Nephron progenitor cell (in vitro differentiated cells): ENCODE data around the gene DGKI.

Source experiments
- DNase-seq: peaks from one replicate; pipeline ENCODE4 v3.0.0; 2021
- H3K27ac Mint-ChIP-seq: 2 replicates; pipeline ENCODE4 v1.8.0; 2021; ENCODE audit warnings: mild to moderate bottlenecking, moderate library complexity, mixed read lengths
- H3K27me3 Mint-ChIP-seq: 2 replicates; pipeline ENCODE4 v1.8.0; 2021; ENCODE audit warnings: mild to moderate bottlenecking, low read depth, mixed read lengths; ENCODE audit not compliant: poor library complexity
- H3K36me3 Mint-ChIP-seq: 2 replicates; pipeline ENCODE4 v1.8.0; 2021; ENCODE audit warnings: low read depth, mixed read lengths
- H3K4me1 Mint-ChIP-seq: 2 replicates; pipeline ENCODE4 v1.8.0; 2021; ENCODE audit warnings: mixed read lengths
- H3K4me3 Mint-ChIP-seq: 2 replicates; pipeline ENCODE4 v1.8.0; 2021; ENCODE audit warnings: mild to moderate bottlenecking, moderate library complexity, mixed read lengths
- H3K9me3 Mint-ChIP-seq: 2 replicates; pipeline ENCODE4 v1.8.0; 2021; ENCODE audit warnings: mild to moderate bottlenecking, moderate library complexity, mixed read lengths
- TF ChIP-seq, protein P1 (sequence below): fragments of 200-600 bp; sonication (generic); IDR thresholded peaks from 2 replicates; pipeline ENCODE4 v1.5.0; 2021; ENCODE audit warnings: antibody characterized with exemption

DGKI gene

DNA sequence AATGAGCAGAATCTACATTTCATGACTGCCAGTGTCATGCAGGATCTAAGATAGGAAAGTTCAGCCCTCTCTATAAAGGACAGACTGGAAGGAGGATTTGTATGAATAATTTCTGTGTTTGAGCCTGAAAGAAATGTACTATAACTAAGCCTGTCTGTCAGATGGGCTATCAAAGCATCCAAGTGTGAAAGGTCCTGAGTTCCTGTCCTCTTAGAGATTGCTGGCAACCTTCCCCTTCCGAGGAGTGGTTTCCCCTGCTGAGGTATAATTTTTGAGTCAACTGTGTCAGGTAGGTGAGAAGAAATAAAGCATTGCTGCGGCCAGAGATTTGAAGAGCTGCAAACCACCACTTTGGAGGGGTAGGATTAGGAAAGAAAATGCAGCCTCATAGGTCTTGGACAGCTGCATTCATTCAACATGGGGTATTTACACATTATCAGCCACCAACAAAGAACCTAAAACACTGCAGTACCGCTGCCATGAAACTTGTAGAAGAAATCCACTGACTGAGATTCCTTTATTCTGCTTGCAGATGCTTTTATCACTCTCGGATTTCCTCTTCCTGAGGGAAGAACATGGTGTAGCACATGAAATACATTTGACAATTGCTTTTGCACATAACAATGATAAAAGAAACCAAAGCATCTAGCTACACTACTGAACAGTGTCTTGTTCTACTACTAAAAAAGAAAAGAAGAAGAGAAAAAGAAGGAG is 189.1 kb downstream of the DGKI start:
- Mint-ChIP-seq H3K27ac (no peak overlapping the region), H3K36me3 (no peaks in the 10 kb centered on the region), H3K4me3 (no peak overlapping the region), H3K9me3 (no peaks in the 10 kb centered on the region), H3K4me1 (peaks cover 14% of the 10 kb centered on the region), H3K27me3 (peaks cover 29% of the 10 kb centered on the region)
- TF ChIP-seq, protein P1, sequence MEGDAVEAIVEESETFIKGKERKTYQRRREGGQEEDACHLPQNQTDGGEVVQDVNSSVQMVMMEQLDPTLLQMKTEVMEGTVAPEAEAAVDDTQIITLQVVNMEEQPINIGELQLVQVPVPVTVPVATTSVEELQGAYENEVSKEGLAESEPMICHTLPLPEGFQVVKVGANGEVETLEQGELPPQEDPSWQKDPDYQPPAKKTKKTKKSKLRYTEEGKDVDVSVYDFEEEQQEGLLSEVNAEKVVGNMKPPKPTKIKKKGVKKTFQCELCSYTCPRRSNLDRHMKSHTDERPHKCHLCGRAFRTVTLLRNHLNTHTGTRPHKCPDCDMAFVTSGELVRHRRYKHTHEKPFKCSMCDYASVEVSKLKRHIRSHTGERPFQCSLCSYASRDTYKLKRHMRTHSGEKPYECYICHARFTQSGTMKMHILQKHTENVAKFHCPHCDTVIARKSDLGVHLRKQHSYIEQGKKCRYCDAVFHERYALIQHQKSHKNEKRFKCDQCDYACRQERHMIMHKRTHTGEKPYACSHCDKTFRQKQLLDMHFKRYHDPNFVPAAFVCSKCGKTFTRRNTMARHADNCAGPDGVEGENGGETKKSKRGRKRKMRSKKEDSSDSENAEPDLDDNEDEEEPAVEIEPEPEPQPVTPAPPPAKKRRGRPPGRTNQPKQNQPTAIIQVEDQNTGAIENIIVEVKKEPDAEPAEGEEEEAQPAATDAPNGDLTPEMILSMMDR, result no peak
- no peak for DNase-seq

DNA sequence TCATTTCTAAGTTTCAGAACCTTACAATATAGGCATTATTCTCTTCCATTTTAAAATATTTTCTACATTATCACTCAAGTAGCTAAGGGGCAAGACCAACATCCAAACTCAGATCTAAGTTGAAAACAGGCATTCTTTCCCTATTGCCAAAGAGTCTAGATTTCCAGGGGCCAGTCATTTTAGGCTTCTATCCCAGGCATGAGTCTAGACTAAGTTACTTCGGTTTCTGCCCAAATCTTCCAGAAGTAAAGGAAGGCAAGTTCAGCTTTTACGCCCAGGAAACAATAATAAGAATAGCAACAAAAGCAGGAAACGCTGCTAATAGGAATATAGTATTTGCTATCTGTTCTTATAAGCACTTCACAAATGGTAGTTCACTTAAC is 189.9 kb downstream of the DGKI start:
- H3K27me3 Mint-ChIP-seq, result peaks cover 29% of the 10 kb centered on the region
- H3K4me3 Mint-ChIP-seq, result no peak overlapping the region
- DNase-seq, result no peak
- no peaks in the 10 kb centered on the region for H3K36me3 Mint-ChIP-seq
- peaks cover 14% of the 10 kb centered on the region for H3K4me1 Mint-ChIP-seq
- TF ChIP-seq, protein P1, result no peak
- H3K27ac Mint-ChIP-seq, result no peak overlapping the region
- no peaks in the 10 kb centered on the region for H3K9me3 Mint-ChIP-seq

DNA sequence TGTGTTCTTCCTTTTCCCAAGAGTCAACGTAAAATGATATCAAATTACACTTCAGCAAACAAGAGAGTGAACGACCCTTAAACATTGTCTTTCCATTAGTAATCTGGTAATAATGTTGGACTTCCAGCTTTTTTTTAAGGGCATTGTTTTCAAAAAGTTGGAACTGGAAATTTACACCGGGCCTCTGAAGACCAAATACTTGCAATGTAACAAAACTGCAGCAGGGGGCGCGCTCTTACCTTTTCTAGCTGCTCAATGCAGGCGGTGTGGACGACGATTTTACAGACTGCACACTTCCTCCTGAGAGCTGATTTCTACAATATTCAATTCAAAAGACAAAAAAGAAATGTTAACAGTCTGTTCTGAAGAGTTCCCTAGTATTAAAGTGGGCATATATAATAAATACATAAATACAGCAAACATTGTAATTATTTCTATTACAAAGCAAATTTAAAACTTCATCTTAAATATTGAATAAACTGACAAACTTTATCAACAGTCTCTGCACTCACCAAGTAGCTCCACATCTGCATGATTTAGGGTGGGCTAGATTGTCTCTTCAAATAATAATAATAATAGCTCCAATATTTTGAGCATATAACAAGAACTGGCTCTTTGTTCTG is 190.4 kb downstream of the DGKI start:
- H3K27ac Mint-ChIP-seq, result no peak overlapping the region
- H3K4me1 Mint-ChIP-seq, result peaks cover 14% of the 10 kb centered on the region
- H3K9me3 Mint-ChIP-seq, result no peaks in the 10 kb centered on the region
- H3K4me3 Mint-ChIP-seq, result no peak overlapping the region
- H3K36me3 Mint-ChIP-seq, result no peaks in the 10 kb centered on the region
- peak; percentile 82 for DNase-seq
- H3K27me3 Mint-ChIP-seq, result peaks cover 29% of the 10 kb centered on the region
- TF ChIP-seq, protein P1, result peak; percentile 90

DNA sequence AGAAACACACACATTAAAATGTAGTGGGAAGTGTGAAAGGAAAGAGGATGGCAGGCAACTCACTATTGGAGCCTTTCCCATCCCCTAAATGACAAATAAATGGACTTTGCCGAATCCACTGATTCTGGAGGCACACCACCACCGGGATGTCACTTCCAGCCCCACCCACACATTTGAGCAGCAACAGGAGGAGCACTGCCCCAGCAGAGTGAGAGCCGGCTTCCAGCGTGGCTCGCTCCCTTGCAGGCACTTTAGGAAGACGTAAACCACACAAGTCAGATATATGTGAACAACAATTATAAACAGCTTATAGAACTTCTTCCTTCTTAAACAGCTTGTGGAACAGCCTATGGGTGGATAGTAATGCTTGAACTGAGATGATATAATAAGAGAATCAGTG is 191.0 kb downstream of the DGKI start:
- H3K4me3 Mint-ChIP-seq, result no peak overlapping the region
- H3K4me1 Mint-ChIP-seq, result peaks cover 14% of the 10 kb centered on the region
- H3K36me3 Mint-ChIP-seq, result no peaks in the 10 kb centered on the region
- H3K27ac Mint-ChIP-seq, result no peak overlapping the region
- peaks cover 29% of the 10 kb centered on the region for H3K27me3 Mint-ChIP-seq
- TF ChIP-seq, protein P1, result no peak
- DNase-seq, result no peak
- H3K9me3 Mint-ChIP-seq, result no peaks in the 10 kb centered on the region

DNA sequence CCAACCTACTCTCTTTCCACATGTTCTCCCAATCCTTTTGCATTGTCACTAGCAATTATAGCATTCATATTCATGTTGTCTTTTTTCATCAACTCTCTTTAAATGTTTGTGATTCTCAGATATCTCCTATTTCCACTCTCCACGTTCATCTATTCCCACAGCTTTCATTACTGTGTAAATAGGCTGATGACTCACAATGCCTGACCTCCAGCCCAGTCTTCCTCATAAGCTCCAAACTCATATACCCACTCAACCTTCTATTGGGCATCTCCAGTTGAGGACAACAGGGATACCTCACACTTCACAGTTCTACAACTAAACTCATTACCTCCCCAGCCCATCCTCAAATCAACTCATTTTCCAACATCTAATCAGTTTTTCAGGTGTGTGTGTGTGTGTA is 194.1 kb downstream of the DGKI start:
- no peak for DNase-seq
- Mint-ChIP-seq H3K4me3 (no peak overlapping the region), H3K36me3 (no peaks in the 10 kb centered on the region), H3K27ac (no peak overlapping the region), H3K9me3 (no peaks in the 10 kb centered on the region), H3K4me1 (peaks cover 13% of the 10 kb centered on the region), H3K27me3 (peaks cover 8% of the 10 kb centered on the region)
- TF ChIP-seq, protein P1, result no peak
